ENCODE measurements around the gene AGBL4. TPM values are rescaled to one million over a fixed set of nuclear protein-coding genes. Genes with fewer than 3 reads are reported as not detected.

Gene AGBL4
- polyA plus RNA-seq, 1 experiment, result not detected

DNA sequence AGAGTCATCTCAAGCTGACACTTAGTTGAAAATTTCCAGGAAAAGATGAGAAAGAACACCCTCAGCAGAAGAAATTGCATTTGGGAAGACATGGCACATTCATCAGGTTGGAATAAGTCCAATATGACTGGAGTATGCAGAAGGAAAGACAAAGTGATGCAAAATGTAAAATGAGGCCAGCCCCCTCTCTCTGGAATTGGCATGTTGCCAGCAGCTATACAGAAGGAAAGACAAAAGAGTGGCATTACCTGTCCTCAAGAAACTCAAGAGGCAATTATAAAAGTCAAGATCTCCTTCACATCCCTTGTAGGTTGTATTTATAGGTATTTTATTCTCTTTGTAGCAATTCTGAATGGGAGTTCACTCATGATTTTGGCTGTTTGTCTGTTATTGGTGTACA, 426.3 kb downstream of the AGBL4 start:
- TF ChIP-seq, protein P1, sequence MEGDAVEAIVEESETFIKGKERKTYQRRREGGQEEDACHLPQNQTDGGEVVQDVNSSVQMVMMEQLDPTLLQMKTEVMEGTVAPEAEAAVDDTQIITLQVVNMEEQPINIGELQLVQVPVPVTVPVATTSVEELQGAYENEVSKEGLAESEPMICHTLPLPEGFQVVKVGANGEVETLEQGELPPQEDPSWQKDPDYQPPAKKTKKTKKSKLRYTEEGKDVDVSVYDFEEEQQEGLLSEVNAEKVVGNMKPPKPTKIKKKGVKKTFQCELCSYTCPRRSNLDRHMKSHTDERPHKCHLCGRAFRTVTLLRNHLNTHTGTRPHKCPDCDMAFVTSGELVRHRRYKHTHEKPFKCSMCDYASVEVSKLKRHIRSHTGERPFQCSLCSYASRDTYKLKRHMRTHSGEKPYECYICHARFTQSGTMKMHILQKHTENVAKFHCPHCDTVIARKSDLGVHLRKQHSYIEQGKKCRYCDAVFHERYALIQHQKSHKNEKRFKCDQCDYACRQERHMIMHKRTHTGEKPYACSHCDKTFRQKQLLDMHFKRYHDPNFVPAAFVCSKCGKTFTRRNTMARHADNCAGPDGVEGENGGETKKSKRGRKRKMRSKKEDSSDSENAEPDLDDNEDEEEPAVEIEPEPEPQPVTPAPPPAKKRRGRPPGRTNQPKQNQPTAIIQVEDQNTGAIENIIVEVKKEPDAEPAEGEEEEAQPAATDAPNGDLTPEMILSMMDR (IDR thresholded peaks at IDR 0.05; ENCODE audit: low read depth, low read length), result no peak
- no peaks in the 10 kb centered on the region for H3K27me3 ChIP-seq (ENCODE audit: control insufficient read depth, insufficient read depth, low read length)
- H3K27ac ChIP-seq (ENCODE audit: low read depth, low read length), result no peak overlapping the region
- ChIA-PET POLR2A (no interaction called here), CTCF (no interaction called here)
- no peak overlapping the region for H3K4me3 ChIP-seq (ENCODE audit: low read depth, low read length)
- peaks cover 7% of the 10 kb centered on the region for H3K9me3 ChIP-seq (ENCODE audit: control insufficient read depth, insufficient read depth, low read length)
- DNase-seq (ENCODE audit: low read depth, low spot score), result no peak

DNA sequence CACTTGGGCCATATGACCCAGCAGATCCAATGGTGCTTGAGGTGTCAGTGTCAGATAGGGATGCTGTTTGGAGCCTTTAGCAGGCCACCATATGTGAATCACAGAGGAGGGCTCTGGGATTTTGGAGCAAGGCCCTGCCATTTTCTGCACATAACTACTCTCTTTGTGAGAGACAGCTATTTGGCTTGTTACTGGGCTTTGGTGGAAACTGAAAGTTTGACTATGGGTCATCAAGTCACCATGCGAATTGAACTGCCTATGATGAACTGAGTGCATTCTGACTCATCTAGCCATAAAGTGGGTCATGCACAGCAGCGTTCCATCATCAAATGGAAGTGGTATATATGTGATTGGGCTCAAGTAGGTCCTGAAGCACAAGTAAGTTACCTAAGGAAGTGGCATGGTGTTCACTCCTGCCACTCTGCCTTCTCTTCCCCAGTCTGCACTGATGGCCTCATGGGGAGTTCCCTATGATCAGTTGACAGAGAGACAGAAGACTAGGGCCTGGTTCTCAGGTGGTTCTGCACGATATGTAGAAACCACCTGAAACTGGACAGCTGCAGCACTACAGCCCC, 447.3 kb downstream of the AGBL4 start:
- ChIA-PET POLR2A (no interaction called here), CTCF (no interaction called here)
- Histone ChIP-seq H3K9me3 (ENCODE audit: control insufficient read depth, insufficient read depth, low read length) (peaks cover 8% of the 10 kb centered on the region; the same call in 1 of the 2 replicates), H3K4me3 (ENCODE audit: low read depth, low read length) (no peak overlapping the region), H3K27me3 (ENCODE audit: control insufficient read depth, insufficient read depth, low read length) (no peaks in the 10 kb centered on the region), H3K27ac (ENCODE audit: low read depth, low read length) (no peak overlapping the region)
- no peak for DNase-seq (ENCODE audit: low read depth, low spot score)
- TF ChIP-seq, protein P1 (IDR thresholded peaks at IDR 0.05; ENCODE audit: low read depth, low read length), result no peak

DNA sequence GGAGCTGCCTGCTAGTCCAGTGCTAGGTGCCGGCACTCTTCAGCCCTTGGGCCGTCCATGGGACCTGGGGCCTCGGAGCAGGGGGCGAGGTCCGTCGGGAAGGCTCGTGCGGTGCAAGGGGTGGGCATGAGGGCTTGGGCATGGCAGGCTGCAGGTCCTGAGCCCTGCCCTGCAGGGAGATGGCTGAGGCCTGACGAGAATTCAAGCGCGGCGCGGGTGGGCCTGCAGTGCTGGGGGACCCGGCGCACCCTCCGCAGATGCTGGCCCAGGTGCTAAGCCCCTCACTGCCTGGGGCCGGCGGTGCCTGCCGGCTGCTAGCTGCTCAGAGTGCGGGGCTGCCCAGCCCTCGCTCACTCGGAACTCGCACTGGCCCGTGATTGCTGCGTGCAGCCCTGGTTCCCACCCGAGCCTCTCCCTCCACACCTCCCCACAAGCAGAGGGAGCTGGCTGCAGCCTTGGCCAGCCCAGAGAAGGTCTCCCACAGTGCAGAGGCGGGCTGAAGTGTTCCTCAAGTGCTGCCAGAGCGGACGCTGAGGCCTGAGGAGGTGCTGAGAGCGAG, 467.0 kb downstream of the AGBL4 start:
- ChIA-PET CTCF (no interaction called here), POLR2A (no interaction called here)
- Histone ChIP-seq H3K4me3 (ENCODE audit: low read depth, low read length) (no peak overlapping the region), H3K27ac (ENCODE audit: low read depth, low read length) (no peak overlapping the region), H3K9me3 (ENCODE audit: control insufficient read depth, insufficient read depth, low read length) (peaks cover 33% of the 10 kb centered on the region), H3K27me3 (ENCODE audit: control insufficient read depth, insufficient read depth, low read length) (no peaks in the 10 kb centered on the region)
- TF ChIP-seq, protein P1 (IDR thresholded peaks at IDR 0.05; ENCODE audit: low read depth, low read length), result no peak
- DNase-seq (ENCODE audit: low read depth, low spot score), result no peak

DNA sequence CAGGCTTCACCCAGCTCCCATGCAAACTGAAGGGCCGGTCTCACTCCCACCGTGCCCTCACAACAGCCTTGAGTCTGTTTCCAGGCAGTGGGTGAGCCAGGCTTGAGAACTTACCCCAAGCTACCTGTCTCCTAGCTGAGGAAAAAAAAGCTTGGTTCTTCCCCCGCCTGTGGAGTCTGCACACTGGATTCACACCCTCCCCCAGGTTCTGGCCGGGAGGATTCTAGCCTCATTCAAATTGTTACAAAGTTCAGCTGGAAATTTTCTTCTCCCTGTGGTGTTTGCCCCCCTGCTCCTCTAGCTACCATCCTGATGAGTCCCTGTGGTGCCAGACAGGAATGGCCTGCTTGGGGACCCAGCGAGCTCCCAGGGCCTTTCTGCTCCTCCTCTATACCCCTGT, 471.7 kb downstream of the AGBL4 start:
- Histone ChIP-seq H3K4me3 (ENCODE audit: low read depth, low read length) (no peak overlapping the region), H3K9me3 (ENCODE audit: control insufficient read depth, insufficient read depth, low read length) (peaks cover 24% of the 10 kb centered on the region), H3K27ac (ENCODE audit: low read depth, low read length) (no peak overlapping the region), H3K27me3 (ENCODE audit: control insufficient read depth, insufficient read depth, low read length) (no peaks in the 10 kb centered on the region)
- CTCF ChIA-PET, result no interaction called here
- TF ChIP-seq, protein P1 (IDR thresholded peaks at IDR 0.05; ENCODE audit: low read depth, low read length), result no peak
- no peak for DNase-seq (ENCODE audit: low read depth, low spot score)
- POLR2A ChIA-PET, result no interaction called here

DNA sequence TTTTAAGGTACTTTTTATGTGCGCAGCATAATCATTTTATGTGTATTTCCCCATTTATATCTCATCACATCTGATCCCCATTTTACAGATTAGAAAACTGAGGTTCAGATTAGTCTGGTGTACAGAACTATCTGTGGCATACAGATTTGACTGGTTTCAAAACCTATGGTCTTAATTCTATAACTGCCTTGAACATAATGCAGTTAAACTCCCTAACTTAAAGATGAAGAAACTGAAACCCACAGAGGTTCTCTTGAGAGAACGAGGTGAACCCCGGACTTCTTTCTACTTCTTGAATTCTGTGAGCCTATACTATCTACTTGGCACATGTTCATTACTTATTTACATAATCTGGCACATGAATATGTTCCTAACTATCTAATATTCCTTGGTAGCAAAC, 479.1 kb downstream of the AGBL4 start:
- POLR2A ChIA-PET, result no interaction called here
- Histone ChIP-seq H3K4me3 (ENCODE audit: low read depth, low read length) (no peak overlapping the region), H3K27ac (ENCODE audit: low read depth, low read length) (no peak overlapping the region), H3K9me3 (ENCODE audit: control insufficient read depth, insufficient read depth, low read length) (peaks cover 9% of the 10 kb centered on the region), H3K27me3 (ENCODE audit: control insufficient read depth, insufficient read depth, low read length) (no peaks in the 10 kb centered on the region)
- CTCF ChIA-PET, result no interaction called here
- no peak for DNase-seq (ENCODE audit: low read depth, low spot score)
- TF ChIP-seq, protein P1 (IDR thresholded peaks at IDR 0.05; ENCODE audit: low read depth, low read length), result no peak

All from AG04450 (cell line).